Peyer's patch (tissue), 4 donors: ENCODE results near the gene RSPO1. TPM values are rescaled to one million over a fixed set of nuclear protein-coding genes. Genes with fewer than 3 reads are reported as not detected.
A peak's percentile ranks its signal among the peaks of the same experiment; 100 is the strongest.
"Not testable (repeated sequence)": the region's sequence is repeated elsewhere in the genome, so short reads cannot be mapped to it uniquely, and the experiment has no call there.

Source experiments
- DNase-seq, 3 donors: peaks; one replicate each; pipeline ENCODE4 v3.0.0-alpha.2; 2017 to 2019
- H3K27ac ChIP-seq, 4 donors: fragments of 200-600 bp; sonication (generic); one replicate each; pipeline ENCODE4 v1.5.1; 2016 to 2019
- H3K27me3 ChIP-seq, 2 donors: fragments of 200-600 bp; sonication (generic); one replicate each; pipeline ENCODE4 v1.5.1; 2019
- H3K36me3 ChIP-seq, 3 donors: fragments of 200-600 bp; sonication (generic); one replicate each; pipeline ENCODE4 v1.5.1; 2016 to 2019
- H3K4me1 ChIP-seq, 4 donors: fragments of 200-600 bp; sonication (generic); one replicate each; pipeline ENCODE4 v1.5.1; 2016 to 2019
- H3K4me3 ChIP-seq, 4 donors: fragments of 200-600 bp; sonication (generic); 1 replicate in 3 of 4; 2 replicates in 1 of 4; pipeline ENCODE4 v1.5.1; 2016 to 2019; ENCODE audit warnings: mild to moderate bottlenecking in 1 of 4
- H3K9me3 ChIP-seq, 4 donors: fragments of 200-600 bp; sonication (generic); one replicate each; pipeline ENCODE4 v1.5.1; 2016 to 2019; ENCODE audit warnings: mild to moderate bottlenecking in 1 of 4
- POLR2A ChIP-seq, 2 donors: fragments of 450-650 bp; IDR thresholded peaks; one replicate each; pipeline ENCODE4 v1.5.1; 2017; ENCODE audit warnings: antibody characterized with exemption in 2 of 2, mild to moderate bottlenecking in 2 of 2, moderate library complexity in 2 of 2
- total RNA-seq, 4 donors: library from RNA; depleted of rRNA; stranded (reverse); fragments of >200 nt; gene quantifications; one replicate each; pipeline ENCODE4 v1.1.0, GENCODE V29; 2016
- TF ChIP-seq, protein P1 (sequence below), 6 experiments: fragments of 450-650 bp in 4 of 6; fragments of 200-600 bp in 2 of 6; sonication (generic) in 1 of 6; IDR thresholded peaks; one replicate each; pipeline ENCODE4 v1.5.1; 2017 to 2019; ENCODE audit warnings: antibody characterized with exemption in 6 of 6, mild to moderate bottlenecking in 3 of 6, moderate library complexity in 1 of 6

The RSPO1 gene, protein sequence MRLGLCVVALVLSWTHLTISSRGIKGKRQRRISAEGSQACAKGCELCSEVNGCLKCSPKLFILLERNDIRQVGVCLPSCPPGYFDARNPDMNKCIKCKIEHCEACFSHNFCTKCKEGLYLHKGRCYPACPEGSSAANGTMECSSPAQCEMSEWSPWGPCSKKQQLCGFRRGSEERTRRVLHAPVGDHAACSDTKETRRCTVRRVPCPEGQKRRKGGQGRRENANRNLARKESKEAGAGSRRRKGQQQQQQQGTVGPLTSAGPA
- total RNA-seq, result 1 to 10 TPM in 3 of 4 donors, under 1 TPM in 1; 0.35 to 2.5 (median 1.4) TPM

DNA sequence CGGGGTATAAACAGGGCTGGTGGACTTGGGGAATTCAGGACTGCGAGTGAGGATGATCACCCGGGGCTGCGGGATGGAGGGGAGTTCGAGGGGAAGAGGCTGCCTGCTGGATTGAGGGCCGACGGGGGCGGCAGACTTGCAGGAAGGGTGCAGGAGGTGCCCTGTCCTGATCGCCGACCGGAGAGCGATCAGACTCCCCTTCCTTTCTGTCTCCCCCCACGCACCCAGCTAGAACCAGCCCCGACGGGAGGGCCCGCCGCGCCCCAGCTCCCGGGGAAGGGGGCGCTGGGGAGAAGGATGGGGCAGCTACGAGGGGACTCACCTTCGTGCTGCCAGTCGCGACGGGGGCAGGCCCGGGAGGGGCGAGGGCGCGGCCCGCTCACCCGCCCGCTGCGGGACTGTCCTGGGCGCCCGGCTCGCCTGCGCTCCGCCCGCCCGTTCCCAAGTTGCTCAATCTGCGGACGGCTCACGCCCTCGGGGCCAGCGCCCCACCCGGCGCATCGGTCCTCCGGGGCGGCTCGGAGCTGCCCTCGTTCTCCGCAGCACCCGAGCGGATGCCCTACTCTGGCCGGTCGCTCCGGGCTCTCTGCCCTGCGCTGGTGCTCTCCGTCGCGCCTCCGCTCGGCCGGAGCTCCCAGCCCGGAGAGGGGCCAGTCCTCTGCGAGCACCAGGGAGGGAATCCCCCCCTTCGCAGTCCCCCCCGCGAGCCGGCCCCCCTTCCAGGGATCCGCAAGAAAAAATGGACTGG, at the start of gene RSPO1:
Gene RSPO1 (minus strand): TSS at position 649 of the 748 bp plus-strand sequence. CDS start 5,231 bp downstream, outside the sequence.
- Histone ChIP-seq H3K27me3 (peaks cover 0 to 24% of the 10 kb centered on the region in 2 donors), H3K9me3 (no peaks in the 10 kb centered on the region), H3K4me1 (peaks cover 0 to 8% (median 3%) of the 10 kb centered on the region in 4 donors), H3K4me3 (peak within 1 kb of the TSS; percentile 24 to 45 (median 42)), H3K27ac (peak within 1 kb of the TSS in 1 of 4 donors; percentile 55), H3K36me3 (no peaks in the 10 kb centered on the region)
- TF ChIP-seq, protein P1, sequence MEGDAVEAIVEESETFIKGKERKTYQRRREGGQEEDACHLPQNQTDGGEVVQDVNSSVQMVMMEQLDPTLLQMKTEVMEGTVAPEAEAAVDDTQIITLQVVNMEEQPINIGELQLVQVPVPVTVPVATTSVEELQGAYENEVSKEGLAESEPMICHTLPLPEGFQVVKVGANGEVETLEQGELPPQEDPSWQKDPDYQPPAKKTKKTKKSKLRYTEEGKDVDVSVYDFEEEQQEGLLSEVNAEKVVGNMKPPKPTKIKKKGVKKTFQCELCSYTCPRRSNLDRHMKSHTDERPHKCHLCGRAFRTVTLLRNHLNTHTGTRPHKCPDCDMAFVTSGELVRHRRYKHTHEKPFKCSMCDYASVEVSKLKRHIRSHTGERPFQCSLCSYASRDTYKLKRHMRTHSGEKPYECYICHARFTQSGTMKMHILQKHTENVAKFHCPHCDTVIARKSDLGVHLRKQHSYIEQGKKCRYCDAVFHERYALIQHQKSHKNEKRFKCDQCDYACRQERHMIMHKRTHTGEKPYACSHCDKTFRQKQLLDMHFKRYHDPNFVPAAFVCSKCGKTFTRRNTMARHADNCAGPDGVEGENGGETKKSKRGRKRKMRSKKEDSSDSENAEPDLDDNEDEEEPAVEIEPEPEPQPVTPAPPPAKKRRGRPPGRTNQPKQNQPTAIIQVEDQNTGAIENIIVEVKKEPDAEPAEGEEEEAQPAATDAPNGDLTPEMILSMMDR (IDR thresholded peaks at IDR 0.05), result no peak
- no peak for TF ChIP-seq POLR2A (IDR thresholded peaks at IDR 0.05)
- peak in 1 of 3 donors; percentile 48 for DNase-seq

DNA sequence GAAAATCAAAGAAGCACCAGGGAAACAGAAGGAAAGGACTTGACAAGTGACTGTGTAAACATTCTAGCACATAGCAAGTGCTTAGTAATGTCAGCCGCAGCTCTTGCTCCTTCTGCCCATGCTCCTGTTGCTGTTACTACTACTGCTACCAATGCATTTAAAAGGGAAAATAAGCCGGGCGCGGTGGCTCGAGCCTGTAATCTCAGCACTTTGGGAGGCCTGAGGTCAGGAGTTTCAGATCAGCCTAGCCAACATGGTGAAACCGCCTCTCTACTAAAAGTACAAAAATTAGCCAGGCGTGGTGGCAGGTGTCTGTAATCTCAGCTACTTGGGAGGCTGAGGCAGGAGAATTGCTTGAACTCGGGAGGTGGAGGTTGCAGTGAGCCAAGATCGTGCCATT, 49.5 kb upstream of the RSPO1 start:
- H3K36me3 ChIP-seq, result peaks cover 0 to 50% (median 0%) of the 10 kb centered on the region in 3 donors
- not testable (repeated sequence) for H3K9me3 ChIP-seq, DNase-seq, H3K4me1 ChIP-seq, H3K27me3 ChIP-seq, H3K4me3 ChIP-seq, H3K27ac ChIP-seq

DNA sequence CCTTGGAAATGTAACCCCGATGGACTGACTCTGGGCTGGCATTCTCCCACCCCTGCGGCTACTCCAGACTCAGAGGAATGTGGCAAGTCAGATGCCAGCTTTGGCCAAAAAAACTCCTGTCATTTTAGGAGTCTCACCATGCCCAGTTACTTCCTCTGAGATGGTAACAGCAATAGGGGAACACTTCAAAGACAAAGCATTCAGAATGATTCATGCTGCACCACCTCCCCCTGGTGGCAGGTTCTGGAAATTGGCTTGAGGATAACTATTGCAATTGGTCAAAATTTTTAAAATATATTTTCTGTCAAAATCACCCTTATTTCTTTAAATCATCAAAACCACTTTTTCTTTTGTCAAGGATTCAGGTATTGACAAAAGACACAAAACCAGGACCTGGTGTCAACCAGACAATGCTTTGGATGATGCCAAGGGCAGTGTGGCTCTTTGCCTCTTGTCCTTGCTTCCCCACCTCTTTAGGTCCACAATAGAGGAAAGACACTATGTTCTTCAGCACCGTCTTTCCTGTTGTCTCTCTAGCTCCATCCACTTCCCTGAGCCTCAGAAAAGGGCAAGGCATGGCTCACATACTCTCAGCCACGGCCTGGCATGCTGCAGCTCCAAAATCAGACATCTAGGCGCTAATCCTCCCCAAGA, 47.8 kb upstream of the RSPO1 start:
- peaks cover 0 to 44% (median 0%) of the 10 kb centered on the region in 3 donors for H3K36me3 ChIP-seq
- no peaks in the 10 kb centered on the region for H3K9me3 ChIP-seq
- H3K4me3 ChIP-seq, result no peak overlapping the region
- TF ChIP-seq, protein P1 (IDR thresholded peaks at IDR 0.05), result peak; percentile 75 to 92 (median 87)
- TF ChIP-seq POLR2A (IDR thresholded peaks at IDR 0.05), result no peak
- H3K4me1 ChIP-seq, result no peaks in the 10 kb centered on the region
- no peaks in the 10 kb centered on the region for H3K27me3 ChIP-seq
- DNase-seq, result peak; percentile 62 to 89 (median 81)
- no peak overlapping the region for H3K27ac ChIP-seq

DNA sequence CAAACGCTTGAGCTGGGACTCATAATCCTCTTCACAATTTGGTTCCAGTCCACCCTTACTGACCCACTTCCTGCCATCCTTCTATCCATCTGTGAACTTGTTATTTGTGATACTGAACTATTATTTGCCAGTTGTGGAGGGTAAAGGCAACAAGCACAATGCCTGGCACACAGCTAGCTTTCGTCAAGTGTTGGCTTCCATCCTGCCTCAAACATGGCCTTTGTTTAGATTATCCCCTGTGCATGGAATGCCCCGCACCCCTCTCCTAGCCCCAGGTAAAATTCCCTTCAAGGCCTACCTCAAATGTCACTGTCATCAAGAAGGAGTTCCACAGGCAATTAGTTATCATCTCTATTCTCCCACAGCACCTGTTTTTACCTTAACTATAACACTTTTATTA, 46.2 kb upstream of the RSPO1 start:
- peaks cover 0 to 33% (median 0%) of the 10 kb centered on the region in 3 donors for H3K36me3 ChIP-seq
- no peaks in the 10 kb centered on the region for H3K9me3 ChIP-seq
- peaks cover 0 to 3% (median 0%) of the 10 kb centered on the region in 4 donors for H3K4me1 ChIP-seq
- no peak for DNase-seq
- no peak overlapping the region for H3K27ac ChIP-seq
- TF ChIP-seq POLR2A (IDR thresholded peaks at IDR 0.05), result no peak
- TF ChIP-seq, protein P1 (IDR thresholded peaks at IDR 0.05), result no peak
- no peak overlapping the region for H3K4me3 ChIP-seq
- H3K27me3 ChIP-seq, result no peaks in the 10 kb centered on the region

DNA sequence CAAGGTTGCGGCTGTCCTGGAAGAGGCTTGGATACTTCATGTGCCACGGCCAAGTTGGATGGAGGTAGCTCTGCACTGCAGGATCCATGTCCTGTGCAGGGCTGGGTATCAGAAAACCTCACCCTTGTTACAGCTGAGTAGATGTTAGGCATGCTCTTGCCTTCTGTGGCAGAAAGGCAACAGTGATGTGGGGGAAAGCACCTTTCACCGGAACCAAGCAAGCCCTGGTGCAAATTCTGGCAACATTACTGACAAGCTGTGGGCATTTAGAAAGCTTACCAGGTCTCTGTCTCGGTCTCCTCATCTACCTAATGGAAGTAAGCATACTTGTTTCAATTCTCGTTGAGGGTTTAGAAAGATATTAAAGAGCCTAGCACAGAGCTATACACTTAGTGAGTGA, 43.1 kb upstream of the RSPO1 start:
- Histone ChIP-seq H3K27ac (no peak overlapping the region), H3K36me3 (peaks cover 0 to 3% (median 0%) of the 10 kb centered on the region in 3 donors), H3K9me3 (no peaks in the 10 kb centered on the region), H3K4me3 (no peak overlapping the region), H3K4me1 (peaks cover 0 to 3% (median 0%) of the 10 kb centered on the region in 4 donors), H3K27me3 (no peaks in the 10 kb centered on the region)
- DNase-seq, result no peak
- TF ChIP-seq POLR2A (IDR thresholded peaks at IDR 0.05), result no peak
- TF ChIP-seq, protein P1 (IDR thresholded peaks at IDR 0.05), result no peak

DNA sequence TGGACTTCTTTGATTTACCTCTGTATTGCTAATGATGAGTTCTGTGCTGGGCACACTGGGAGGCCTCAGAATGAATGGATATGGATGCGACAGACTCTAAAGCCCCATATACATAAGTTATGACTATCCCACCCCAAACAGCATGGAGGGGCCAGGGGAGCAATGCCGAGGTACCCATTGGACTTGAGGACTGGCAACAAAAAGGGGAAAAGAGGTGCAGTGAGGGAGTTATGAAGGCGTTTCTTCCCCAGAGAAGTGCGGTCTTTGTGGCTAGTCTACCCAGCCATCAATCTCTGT, 42.4 kb upstream of the RSPO1 start:
- DNase-seq, result no peak
- Histone ChIP-seq H3K36me3 (no peaks in the 10 kb centered on the region), H3K4me3 (no peak overlapping the region), H3K9me3 (no peaks in the 10 kb centered on the region), H3K4me1 (peaks cover 0 to 3% (median 0%) of the 10 kb centered on the region in 4 donors), H3K27me3 (no peaks in the 10 kb centered on the region), H3K27ac (peak overlapping the region in 1 of 4 donors; percentile 44)
- TF ChIP-seq, protein P1 (IDR thresholded peaks at IDR 0.05), result no peak
- no peak for TF ChIP-seq POLR2A (IDR thresholded peaks at IDR 0.05)
